HG03025 (cell line): ENCODE results near the gene IRF8.
A peak's percentile ranks its signal among the peaks of the same experiment; 100 is the strongest.
"Not testable (repeated sequence)": the region's sequence is repeated elsewhere in the genome, so short reads cannot be mapped to it uniquely, and the experiment has no call there.

Experiments used
- ATAC-seq: cut with Tn5 transposase; IDR thresholded peaks from one replicate; pipeline ENCODE4 v1.9.1; 2021; ENCODE audit warnings: mild to moderate bottlenecking, moderate library complexity; ENCODE audit not compliant: unreplicated experiment, low FRiP score

Gene IRF8

GRCh38 chr16:85891033-85891775 lies 7.8 kb upstream of the IRF8 start:
- no peak for ATAC-seq

- no peak for ATAC-seq
These were observed 7.2 kb upstream of the IRF8 start for GRCh38 chr16:85891776-85892166.

GRCh38 chr16:85892760-85893159 lies 6.2 kb upstream of the IRF8 start:
- ATAC-seq, result no peak

- ATAC-seq, result no peak
These were observed 4.7 kb upstream of the IRF8 start for GRCh38 chr16:85894266-85894665.

- ATAC-seq, result no peak
These were observed 1.6 kb upstream of the IRF8 start for GRCh38 chr16:85897382-85897781.

- ATAC-seq, result no peak
These were observed 482 bp downstream of the IRF8 start for GRCh38 chr16:85899444-85899843.

- no peak for ATAC-seq
These were observed 1.2 kb downstream of the IRF8 start for GRCh38 chr16:85900027-85900792.

GRCh38 chr16:85901110-85901509 lies 2.1 kb downstream of the IRF8 start:
- ATAC-seq, result no peak

- ATAC-seq, result no peak
These were observed 2.9 kb downstream of the IRF8 start for GRCh38 chr16:85901773-85902365.

- ATAC-seq, result no peak
These were observed 3.6 kb downstream of the IRF8 start for GRCh38 chr16:85902366-85903155.

- no peak for ATAC-seq
These were observed 4.6 kb downstream of the IRF8 start for GRCh38 chr16:85903559-85903958.

- ATAC-seq, result no peak
These were observed 6.4 kb downstream of the IRF8 start for GRCh38 chr16:85905110-85906095.

GRCh38 chr16:85906349-85906748 lies 7.4 kb downstream of the IRF8 start:
- no peak for ATAC-seq

- not testable (repeated sequence) for ATAC-seq
These were observed 8.3 kb downstream of the IRF8 start for GRCh38 chr16:85907231-85907630.

GRCh38 chr16:85908444-85908843 lies 9.5 kb downstream of the IRF8 start:
- ATAC-seq, result peak; percentile 54

- ATAC-seq, result no peak
These were observed 10.1 kb downstream of the IRF8 start for GRCh38 chr16:85908889-85909589.

GRCh38 chr16:85909932-85910853 lies 11.2 kb downstream of the IRF8 start:
- no peak for ATAC-seq

GRCh38 chr16:85910854-85911247 lies 11.9 kb downstream of the IRF8 start:
- ATAC-seq, result no peak
